ENCODE results near the gene FRY. TPM values are rescaled to one million over a fixed set of nuclear protein-coding genes. Genes with fewer than 3 reads are reported as not detected.

The FRY gene
- total and polyA plus RNA-seq, 2 donors, result 4.8 to 9.8 TPM

GRCh38 chr13:32222046-32222676 lies 190.6 kb downstream of the FRY start:
- H3K27ac ChIP-seq (ENCODE audit: low read depth in 1 of 2, low read length in 1 of 2), result no peak overlapping the region
- H3K4me3 ChIP-seq (ENCODE audit: low read length in 2 of 2), result no peak overlapping the region
- no peaks in the 10 kb centered on the region for H3K4me1 ChIP-seq (ENCODE audit: control insufficient read depth in 2 of 2, insufficient read depth in 2 of 2, low read length in 2 of 2)
- H3K36me3 ChIP-seq (ENCODE audit: control insufficient read depth in 2 of 2, insufficient read depth in 2 of 2, low read length in 1 of 2), result peaks cover 3 to 5% of the 10 kb centered on the region in 2 donors
- no peaks in the 10 kb centered on the region for H3K9me3 ChIP-seq (ENCODE audit: control insufficient read depth in 2 of 2, insufficient read depth in 1 of 2, low read length in 1 of 2)
- WGBS, result 98% methylated on average over 6 of the region's 6 CpGs
- no peaks in the 10 kb centered on the region for H3K27me3 ChIP-seq (ENCODE audit: control insufficient read depth in 2 of 2, insufficient read depth in 1 of 2, low read length in 1 of 2)
- DNase-seq (ENCODE audit: low read depth in 6 of 9, low spot score in 9 of 9), result no peak

GRCh38 chr13:32224916-32225315 lies 193.3 kb downstream of the FRY start:
- 98% methylated on average over 5 of the region's 5 CpGs for WGBS
- DNase-seq (ENCODE audit: low read depth in 6 of 9, low spot score in 9 of 9), result no peak
- no peaks in the 10 kb centered on the region for H3K9me3 ChIP-seq (ENCODE audit: control insufficient read depth in 2 of 2, insufficient read depth in 1 of 2, low read length in 1 of 2)
- no peaks in the 10 kb centered on the region for H3K27me3 ChIP-seq (ENCODE audit: control insufficient read depth in 2 of 2, insufficient read depth in 1 of 2, low read length in 1 of 2)
- H3K36me3 ChIP-seq (ENCODE audit: control insufficient read depth in 2 of 2, insufficient read depth in 2 of 2, low read length in 1 of 2), result peaks cover 3 to 8% of the 10 kb centered on the region in 2 donors
- no peak overlapping the region for H3K27ac ChIP-seq (ENCODE audit: low read depth in 1 of 2, low read length in 1 of 2)
- H3K4me3 ChIP-seq (ENCODE audit: low read length in 2 of 2), result no peak overlapping the region
- H3K4me1 ChIP-seq (ENCODE audit: control insufficient read depth in 2 of 2, insufficient read depth in 2 of 2, low read length in 2 of 2), result no peaks in the 10 kb centered on the region

- Histone ChIP-seq H3K4me3 (ENCODE audit: low read length in 2 of 2) (no peak overlapping the region), H3K27ac (ENCODE audit: low read depth in 1 of 2, low read length in 1 of 2) (no peak overlapping the region), H3K9me3 (ENCODE audit: control insufficient read depth in 2 of 2, insufficient read depth in 1 of 2, low read length in 1 of 2) (no peaks in the 10 kb centered on the region), H3K36me3 (ENCODE audit: control insufficient read depth in 2 of 2, insufficient read depth in 2 of 2, low read length in 1 of 2) (peaks cover 3 to 8% of the 10 kb centered on the region in 2 donors), H3K27me3 (ENCODE audit: control insufficient read depth in 2 of 2, insufficient read depth in 1 of 2, low read length in 1 of 2) (no peaks in the 10 kb centered on the region), H3K4me1 (ENCODE audit: control insufficient read depth in 2 of 2, insufficient read depth in 2 of 2, low read length in 2 of 2) (no peaks in the 10 kb centered on the region)
- no peak for DNase-seq (ENCODE audit: low read depth in 6 of 9, low spot score in 9 of 9)
- 94% methylated on average over 5 of the region's 5 CpGs for WGBS
These were observed 193.9 kb downstream of the FRY start for GRCh38 chr13:32225481-32225931.

GRCh38 chr13:32228330-32229041 lies 196.9 kb downstream of the FRY start:
- Histone ChIP-seq H3K27me3 (ENCODE audit: control insufficient read depth in 2 of 2, insufficient read depth in 1 of 2, low read length in 1 of 2) (no peaks in the 10 kb centered on the region), H3K4me1 (ENCODE audit: control insufficient read depth in 2 of 2, insufficient read depth in 2 of 2, low read length in 2 of 2) (no peaks in the 10 kb centered on the region), H3K27ac (ENCODE audit: low read depth in 1 of 2, low read length in 1 of 2) (no peak overlapping the region), H3K9me3 (ENCODE audit: control insufficient read depth in 2 of 2, insufficient read depth in 1 of 2, low read length in 1 of 2) (peaks cover 0 to 3% of the 10 kb centered on the region in 2 donors), H3K4me3 (ENCODE audit: low read length in 2 of 2) (no peak overlapping the region), H3K36me3 (ENCODE audit: control insufficient read depth in 2 of 2, insufficient read depth in 2 of 2, low read length in 1 of 2) (peaks cover 0 to 5% of the 10 kb centered on the region in 2 donors)
- no peak for DNase-seq (ENCODE audit: low read depth in 6 of 9, low spot score in 9 of 9)
- 95% methylated on average over 5 of the region's 5 CpGs for WGBS

GRCh38 chr13:32229443-32229842 lies 197.9 kb downstream of the FRY start:
- Histone ChIP-seq H3K4me3 (ENCODE audit: low read length in 2 of 2) (no peak overlapping the region), H3K4me1 (ENCODE audit: control insufficient read depth in 2 of 2, insufficient read depth in 2 of 2, low read length in 2 of 2) (no peaks in the 10 kb centered on the region), H3K27me3 (ENCODE audit: control insufficient read depth in 2 of 2, insufficient read depth in 1 of 2, low read length in 1 of 2) (no peaks in the 10 kb centered on the region), H3K36me3 (ENCODE audit: control insufficient read depth in 2 of 2, insufficient read depth in 2 of 2, low read length in 1 of 2) (peaks cover 0 to 5% of the 10 kb centered on the region in 2 donors), H3K9me3 (ENCODE audit: control insufficient read depth in 2 of 2, insufficient read depth in 1 of 2, low read length in 1 of 2) (peaks cover 0 to 3% of the 10 kb centered on the region in 2 donors), H3K27ac (ENCODE audit: low read depth in 1 of 2, low read length in 1 of 2) (no peak overlapping the region)
- 87% methylated on average over 3 of the region's 3 CpGs for WGBS
- DNase-seq (ENCODE audit: low read depth in 6 of 9, low spot score in 9 of 9), result no peak

GRCh38 chr13:32232263-32232662 lies 200.7 kb downstream of the FRY start:
- no peak for DNase-seq (ENCODE audit: low read depth in 6 of 9, low spot score in 9 of 9)
- Histone ChIP-seq H3K9me3 (ENCODE audit: control insufficient read depth in 2 of 2, insufficient read depth in 1 of 2, low read length in 1 of 2) (peaks cover 0 to 3% of the 10 kb centered on the region in 2 donors), H3K27ac (ENCODE audit: low read depth in 1 of 2, low read length in 1 of 2) (no peak overlapping the region), H3K4me1 (ENCODE audit: control insufficient read depth in 2 of 2, insufficient read depth in 2 of 2, low read length in 2 of 2) (no peaks in the 10 kb centered on the region), H3K4me3 (ENCODE audit: low read length in 2 of 2) (no peak overlapping the region), H3K36me3 (ENCODE audit: control insufficient read depth in 2 of 2, insufficient read depth in 2 of 2, low read length in 1 of 2) (peaks cover under 1 to 2% of the 10 kb centered on the region in 2 donors), H3K27me3 (ENCODE audit: control insufficient read depth in 2 of 2, insufficient read depth in 1 of 2, low read length in 1 of 2) (no peaks in the 10 kb centered on the region)
- 98% methylated on average over 3 of the region's 3 CpGs for WGBS

- H3K36me3 ChIP-seq (ENCODE audit: control insufficient read depth in 2 of 2, insufficient read depth in 2 of 2, low read length in 1 of 2), result peaks cover 6 to 7% of the 10 kb centered on the region in 2 donors
- WGBS, result 97% methylated on average over 2 of the region's 2 CpGs
- DNase-seq (ENCODE audit: low read depth in 6 of 9, low spot score in 9 of 9), result no peak
- H3K27me3 ChIP-seq (ENCODE audit: control insufficient read depth in 2 of 2, insufficient read depth in 1 of 2, low read length in 1 of 2), result no peaks in the 10 kb centered on the region
- peaks cover 0 to 3% of the 10 kb centered on the region in 2 donors for H3K9me3 ChIP-seq (ENCODE audit: control insufficient read depth in 2 of 2, insufficient read depth in 1 of 2, low read length in 1 of 2)
- H3K4me3 ChIP-seq (ENCODE audit: low read length in 2 of 2), result no peak overlapping the region
- no peak overlapping the region for H3K27ac ChIP-seq (ENCODE audit: low read depth in 1 of 2, low read length in 1 of 2)
- no peaks in the 10 kb centered on the region for H3K4me1 ChIP-seq (ENCODE audit: control insufficient read depth in 2 of 2, insufficient read depth in 2 of 2, low read length in 2 of 2)
These were observed 201.5 kb downstream of the FRY start for GRCh38 chr13:32233062-32233461.

- no peak for DNase-seq (ENCODE audit: low read depth in 6 of 9, low spot score in 9 of 9)
- peaks cover 0 to 3% of the 10 kb centered on the region in 2 donors for H3K9me3 ChIP-seq (ENCODE audit: control insufficient read depth in 2 of 2, insufficient read depth in 1 of 2, low read length in 1 of 2)
- 77% methylated on average over 2 of the region's 2 CpGs for WGBS
- H3K36me3 ChIP-seq (ENCODE audit: control insufficient read depth in 2 of 2, insufficient read depth in 2 of 2, low read length in 1 of 2), result peaks cover 6 to 8% of the 10 kb centered on the region in 2 donors
- H3K27me3 ChIP-seq (ENCODE audit: control insufficient read depth in 2 of 2, insufficient read depth in 1 of 2, low read length in 1 of 2), result no peaks in the 10 kb centered on the region
- no peak overlapping the region for H3K4me3 ChIP-seq (ENCODE audit: low read length in 2 of 2)
- no peaks in the 10 kb centered on the region for H3K4me1 ChIP-seq (ENCODE audit: control insufficient read depth in 2 of 2, insufficient read depth in 2 of 2, low read length in 2 of 2)
- no peak overlapping the region for H3K27ac ChIP-seq (ENCODE audit: low read depth in 1 of 2, low read length in 1 of 2)
These were observed 203.3 kb downstream of the FRY start for GRCh38 chr13:32234914-32235313.

GRCh38 chr13:32237681-32238080 lies 206.1 kb downstream of the FRY start:
- Histone ChIP-seq H3K9me3 (ENCODE audit: control insufficient read depth in 2 of 2, insufficient read depth in 1 of 2, low read length in 1 of 2) (no peaks in the 10 kb centered on the region), H3K4me3 (ENCODE audit: low read length in 2 of 2) (no peak overlapping the region), H3K27me3 (ENCODE audit: control insufficient read depth in 2 of 2, insufficient read depth in 1 of 2, low read length in 1 of 2) (no peaks in the 10 kb centered on the region), H3K36me3 (ENCODE audit: control insufficient read depth in 2 of 2, insufficient read depth in 2 of 2, low read length in 1 of 2) (peaks cover 8 to 9% of the 10 kb centered on the region in 2 donors), H3K4me1 (ENCODE audit: control insufficient read depth in 2 of 2, insufficient read depth in 2 of 2, low read length in 2 of 2) (no peaks in the 10 kb centered on the region), H3K27ac (ENCODE audit: low read depth in 1 of 2, low read length in 1 of 2) (no peak overlapping the region)
- 97% methylated on average over 6 of the region's 6 CpGs for WGBS
- no peak for DNase-seq (ENCODE audit: low read depth in 6 of 9, low spot score in 9 of 9)
